ENCODE data around the gene IL37.

IL37 gene

GRCh38 chr2:112910865-112911264 lies at the start of gene IL37:
Gene IL37, plus strand, starts transcription at chr2:112911165. Its CDS starts 1,848 bp downstream, at chr2:112913013.
- in situ Hi-C loops (cut with HindIII; ENCODE audit: low pct_ligation_motif_present, low sequenced_read_pairs) = no loop called here
- Histone ChIP-seq H3K4me3 (ENCODE audit: low read depth, low read length) (no peak within 1 kb of the TSS), H3K36me3 (replicated peaks) (no peaks in the 10 kb centered on the region), H3K27ac (no peak within 1 kb of the TSS), H3K27me3 (replicated peaks) (no peaks in the 10 kb centered on the region)
- no peak for DNase-seq
- no peak for TF ChIP-seq CTCF (IDR thresholded peaks at IDR 0.05; ENCODE audit: low read depth, low read length, missing control alignments)

GRCh38 chr2:112864072-112864471 lies 46.9 kb upstream of the IL37 start:
- no peak for DNase-seq
- H3K27me3 ChIP-seq (replicated peaks) = no peaks in the 10 kb centered on the region
- no peak overlapping the region for H3K4me3 ChIP-seq (ENCODE audit: low read depth, low read length)
- no peak overlapping the region for H3K27ac ChIP-seq
- in situ Hi-C loops (cut with HindIII; ENCODE audit: low pct_ligation_motif_present, low sequenced_read_pairs) = no loop called here
- TF ChIP-seq CTCF (IDR thresholded peaks at IDR 0.05; ENCODE audit: low read depth, low read length, missing control alignments) = no peak
- H3K36me3 ChIP-seq (replicated peaks) = no peaks in the 10 kb centered on the region

- H3K27ac ChIP-seq = no peak overlapping the region
Measured at GRCh38 chr2:112866128-112866835, 44.7 kb upstream of the IL37 start.

GRCh38 chr2:112867701-112868631 lies 43.0 kb upstream of the IL37 start:
- Histone ChIP-seq H3K27me3 (replicated peaks) (no peaks in the 10 kb centered on the region), H3K4me3 (ENCODE audit: low read depth, low read length) (no peak overlapping the region), H3K36me3 (replicated peaks) (no peaks in the 10 kb centered on the region), H3K27ac (no peak overlapping the region)
- in situ Hi-C loops (cut with HindIII; ENCODE audit: low pct_ligation_motif_present, low sequenced_read_pairs) = no loop called here
- DNase-seq = no peak
- TF ChIP-seq CTCF (IDR thresholded peaks at IDR 0.05; ENCODE audit: low read depth, low read length, missing control alignments) = no peak

More at GRCh38 chr2:112866128-112866835, 44.7 kb upstream of the IL37 start:
- Histone ChIP-seq H3K4me3 (ENCODE audit: low read depth, low read length) (no peak overlapping the region), H3K36me3 (replicated peaks) (no peaks in the 10 kb centered on the region), H3K27me3 (replicated peaks) (no peaks in the 10 kb centered on the region)
- no peak for TF ChIP-seq CTCF (IDR thresholded peaks at IDR 0.05; ENCODE audit: low read depth, low read length, missing control alignments)
- in situ Hi-C loops (cut with HindIII; ENCODE audit: low pct_ligation_motif_present, low sequenced_read_pairs) = no loop called here
- DNase-seq = no peak

- no peak overlapping the region for H3K4me3 ChIP-seq (ENCODE audit: low read depth, low read length)
- TF ChIP-seq CTCF (IDR thresholded peaks at IDR 0.05; ENCODE audit: low read depth, low read length, missing control alignments) = no peak
Measured at GRCh38 chr2:112869258-112869842, 41.6 kb upstream of the IL37 start.

More at GRCh38 chr2:112869258-112869842, 41.6 kb upstream of the IL37 start:
- DNase-seq = no peak
- in situ Hi-C loops (cut with HindIII; ENCODE audit: low pct_ligation_motif_present, low sequenced_read_pairs) = no loop called here
- no peaks in the 10 kb centered on the region for H3K27me3 ChIP-seq (replicated peaks)
- no peak overlapping the region for H3K27ac ChIP-seq
- H3K36me3 ChIP-seq (replicated peaks) = no peaks in the 10 kb centered on the region
